Ishikawa (cell line): Measurements from ENCODE around the gene ARHGAP5.

Experiments
- CEBPB ChIP-seq: IDR thresholded peaks from 2 replicates; pipeline ENCODE4 v1.6.1; 2012
- CREB1 ChIP-seq: IDR thresholded peaks from 2 replicates; pipeline ENCODE4 v1.6.1; 2012; ENCODE audit warnings: low read depth
- EGR1 ChIP-seq: IDR thresholded peaks from 2 replicates; pipeline ENCODE4 v1.6.1; 2012
- EP300 ChIP-seq: IDR thresholded peaks from 2 replicates; pipeline ENCODE4 v1.6.1; 2012; ENCODE audit warnings: borderline replicate concordance
- FOXM1 ChIP-seq: IDR thresholded peaks from 2 replicates; pipeline ENCODE4 v1.6.1; 2012; ENCODE audit warnings: low read depth, borderline replicate concordance
- NFIC ChIP-seq: IDR thresholded peaks from 2 replicates; pipeline ENCODE4 v1.6.1; 2012
- RAD21 ChIP-seq: IDR thresholded peaks from 2 replicates; pipeline ENCODE4 v1.6.1; 2012; ENCODE audit warnings: low read depth
- REST ChIP-seq: IDR thresholded peaks from 2 replicates; pipeline ENCODE4 v1.6.1; 2012; ENCODE audit warnings: low read depth, mild to moderate bottlenecking
- TAF1 ChIP-seq: IDR thresholded peaks from 2 replicates; pipeline ENCODE4 v1.6.1; 2012; ENCODE audit warnings: low read depth, mild to moderate bottlenecking
- TCF12 ChIP-seq: IDR thresholded peaks from 2 replicates; pipeline ENCODE4 v1.6.1; 2012; ENCODE audit warnings: low read depth
- TEAD4 ChIP-seq: IDR thresholded peaks from 2 replicates; pipeline ENCODE4 v1.6.1; 2012
- USF1 ChIP-seq: IDR thresholded peaks from 2 replicates; pipeline ENCODE4 v1.6.1; 2012
- YY1 ChIP-seq: IDR thresholded peaks from 2 replicates; pipeline ENCODE4 v1.6.1; 2012; ENCODE audit warnings: low read depth
- ZBTB7A ChIP-seq: IDR thresholded peaks from 2 replicates; pipeline ENCODE4 v1.6.1; 2012; ENCODE audit warnings: low read depth

The ARHGAP5 gene

GRCh38 chr14:32085182-32085844, 8.2 kb downstream of the ARHGAP5 start:
- TF ChIP-seq REST = no peak
- TF ChIP-seq RAD21 = no peak
- no peak for TF ChIP-seq CREB1
- TF ChIP-seq USF1 = no peak
- TF ChIP-seq NFIC = no peak
- TF ChIP-seq EP300 = no peak
- TF ChIP-seq TEAD4 = no peak
- TF ChIP-seq YY1 = no peak
- TF ChIP-seq CEBPB = no peak

GRCh38 chr14:32085845-32086383, 8.8 kb downstream of the ARHGAP5 start:
- TF ChIP-seq EGR1 = no peak
- TF ChIP-seq RAD21 = no peak
- TF ChIP-seq USF1 = no peak
- TF ChIP-seq FOXM1 = no peak

GRCh38 chr14:32087173-32087861, 10.2 kb downstream of the ARHGAP5 start:
- peak; percentile 58 for TF ChIP-seq TEAD4
- no peak for TF ChIP-seq TCF12

- TF ChIP-seq TCF12 (no peak), ZBTB7A (no peak), TEAD4 (no peak), YY1 (no peak), CEBPB (no peak), USF1 (no peak), CREB1 (no peak), EP300 (no peak), REST (no peak), TAF1 (no peak), EGR1 (no peak)
Measured at GRCh38 chr14:32087907-32088306, 10.8 kb downstream of the ARHGAP5 start.

GRCh38 chr14:32090686-32091085, 13.6 kb downstream of the ARHGAP5 start:
- no peak for TF ChIP-seq YY1
- no peak for TF ChIP-seq TCF12
- TF ChIP-seq TAF1 = no peak
- no peak for TF ChIP-seq REST
- TF ChIP-seq NFIC = no peak
- TF ChIP-seq FOXM1 = no peak
